Testis (tissue), 3 donors: ENCODE data around the gene PRSS57. TPM values are rescaled to one million over a fixed set of nuclear protein-coding genes. Genes with fewer than 3 reads are reported as not detected.
A peak's percentile ranks its signal among the peaks of the same experiment; 100 is the strongest.

Experiments
- DNase-seq: peaks from one replicate; pipeline ENCODE4 v3.0.0-alpha.2; 2019
- H3K27ac ChIP-seq, 2 donors: fragments of 200-600 bp; sonication (generic); one replicate each; pipeline ENCODE4 v1.5.1; 2019
- H3K27me3 ChIP-seq: fragments of 200-600 bp; sonication (generic); one replicate; pipeline ENCODE4 v1.5.1; 2019
- H3K36me3 ChIP-seq: fragments of 200-600 bp; sonication (generic); one replicate; pipeline ENCODE4 v1.5.1; 2017; ENCODE audit warnings: low read depth; ENCODE audit errors: missing control alignments
- H3K4me1 ChIP-seq: fragments of 200-600 bp; sonication (generic); one replicate; pipeline ENCODE4 v1.5.1; 2019
- H3K4me3 ChIP-seq, 2 donors: fragments of 200-600 bp; sonication (generic); one replicate each; pipeline ENCODE4 v1.5.1; 2017 to 2019
- H3K9me3 ChIP-seq: fragments of 200-600 bp; sonication (generic); one replicate; pipeline ENCODE4 v1.5.1; 2017
- CTCF ChIP-seq, 3 experiments: fragments of 450-650 bp in 2 of 3; fragments of 200-600 bp in 1 of 3; sonication (generic) in 1 of 3; IDR thresholded peaks; one replicate each; pipeline ENCODE4 v1.5.1; 2016 to 2019; ENCODE audit warnings: antibody characterized with exemption in 3 of 3, mild to moderate bottlenecking in 2 of 3, moderate library complexity in 1 of 3
- POLR2A ChIP-seq: fragments of 450-650 bp; IDR thresholded peaks from one replicate; pipeline ENCODE4 v1.6.1; 2017; ENCODE audit warnings: antibody characterized with exemption, mild to moderate bottlenecking, moderate library complexity
- WGBS, 2 donors: methylation state at CpG; one replicate each; pipeline ENCODE4 v1.1.5; 2018; 5-methylcytosine and 5-hydroxymethylcytosine counted together
- intact Hi-C: fragments of 100-400 bp; cut with DNase I; formaldehyde crosslinking; loops from one replicate; pipeline ENCODE4 v1.15.1; 2023; ENCODE audit warnings: low total_unique reads
- polyA plus RNA-seq: library from polyadenylated mRNA; stranded (reverse); fragments of 350-450 nt; fragmentation: Illumina TruSeq; extraction: RNeasy Lipid Tissue Mini Kit (QIAGEN cat#74804); gene quantifications from one replicate; pipeline ENCODE4 v1.2.3, GENCODE V29; 2014; ENCODE audit warnings: low read depth, low replicate concordance; ENCODE audit not compliant: insufficient read depth
- total RNA-seq, 2 donors: library from RNA; depleted of rRNA; stranded (reverse); fragments of >200 nt; gene quantifications; one replicate each; pipeline ENCODE4 v1.2.3, GENCODE V29; 2016

PRSS57 gene
- total and polyA plus RNA-seq, 3 donors from 2014 or later, result not detected

GRCh38 chr19:660793-661426 is 34.3 kb downstream of the PRSS57 start:
- 38 to 80% methylated on average over 3 to 20 of the region's 20 CpGs for WGBS, 2 donors
- DNase-seq, result no peak
- Histone ChIP-seq H3K9me3 (no peaks in the 10 kb centered on the region), H3K27me3 (no peaks in the 10 kb centered on the region), H3K4me1 (peaks cover 57% of the 10 kb centered on the region), H3K36me3 (no peaks in the 10 kb centered on the region), H3K4me3 (peak overlapping the region in 1 of 2 donors; percentile 98), H3K27ac (peak overlapping the region; percentile 68 to 82)
- intact Hi-C loops, result no loop called here
- TF ChIP-seq POLR2A (no peak), CTCF (IDR thresholded peaks at IDR 0.05) (no peak)

- H3K36me3 ChIP-seq, result no peaks in the 10 kb centered on the region
- intact Hi-C loops, result no loop called here
- TF ChIP-seq CTCF (IDR thresholded peaks at IDR 0.05) (no peak), POLR2A (no peak)
- H3K27me3 ChIP-seq, result no peaks in the 10 kb centered on the region
- WGBS, 2 donors, result 62 to 72% methylated on average over 9 to 50 of the region's 50 CpGs
- H3K27ac ChIP-seq, result peak overlapping the region in 1 of 2 donors; percentile 48
- peaks cover 52% of the 10 kb centered on the region for H3K4me1 ChIP-seq
- H3K4me3 ChIP-seq, result no peak overlapping the region
- peak; percentile 58 for DNase-seq
- H3K9me3 ChIP-seq, result no peaks in the 10 kb centered on the region
Measured at GRCh38 chr19:658916-659839, 36.1 kb downstream of the PRSS57 start.

- intact Hi-C loops, result no loop called here
Measured at GRCh38 chr19:658059-658839, 37.0 kb downstream of the PRSS57 start.

DNA sequence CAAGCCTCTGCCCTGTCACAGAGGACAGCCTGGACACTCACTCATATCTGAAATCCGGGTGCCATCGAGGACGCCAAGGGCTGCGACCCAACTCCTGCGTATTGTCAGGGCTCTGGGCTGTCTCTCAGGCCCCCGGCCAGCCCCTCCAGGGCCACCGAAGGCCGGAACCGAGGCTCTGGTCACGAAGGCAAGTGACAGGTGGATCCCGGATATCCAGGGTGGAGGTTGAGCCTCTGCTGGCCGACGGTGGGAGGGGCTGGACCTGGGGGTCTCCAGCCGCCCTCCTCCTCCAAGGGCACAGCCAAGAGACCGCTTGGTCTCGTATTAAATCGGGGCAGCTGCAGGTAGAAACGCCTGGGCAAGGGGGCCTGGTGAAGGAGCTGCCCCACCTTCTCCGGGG is 37.6 kb downstream of the PRSS57 start:
- no peak for TF ChIP-seq POLR2A
- TF ChIP-seq CTCF (IDR thresholded peaks at IDR 0.05), result no peak
- Histone ChIP-seq H3K4me1 (peaks cover 45% of the 10 kb centered on the region), H3K27me3 (no peaks in the 10 kb centered on the region), H3K4me3 (no peak overlapping the region), H3K27ac (no peak overlapping the region), H3K36me3 (no peaks in the 10 kb centered on the region), H3K9me3 (no peaks in the 10 kb centered on the region)
- no peak for DNase-seq
- WGBS, 2 donors, result 86 to 95% methylated on average over 10 to 19 of the region's 19 CpGs
- intact Hi-C loops, result no loop called here

More at GRCh38 chr19:658059-658839, 37.0 kb downstream of the PRSS57 start:
- H3K4me3 ChIP-seq, result no peak overlapping the region
- H3K27ac ChIP-seq, result peak overlapping the region in 1 of 2 donors; percentile 24
- TF ChIP-seq POLR2A (no peak), CTCF (IDR thresholded peaks at IDR 0.05) (no peak)
- no peaks in the 10 kb centered on the region for H3K27me3 ChIP-seq
- no peaks in the 10 kb centered on the region for H3K9me3 ChIP-seq
- no peaks in the 10 kb centered on the region for H3K36me3 ChIP-seq
- H3K4me1 ChIP-seq, result peaks cover 45% of the 10 kb centered on the region
- DNase-seq, result no peak
- 82 to 94% methylated on average over 2 to 33 of the region's 33 CpGs for WGBS, 2 donors
